Body of pancreas (tissue), 4 donors: ENCODE measurements around the gene MAML3. TPM values are rescaled to one million over a fixed set of nuclear protein-coding genes. Genes with fewer than 3 reads are reported as not detected.

ENCODE experiments used
- ATAC-seq: fragments of 150-250 bp; one replicate; pipeline ENCODE4 v1.9.1; 2016
- DNase-seq, 4 donors: peaks; one replicate each; pipeline ENCODE4 v3.0.0-alpha.2; 2019
- H3K27ac ChIP-seq, 4 donors: fragments of 200-600 bp; sonication (generic); 1 replicate in 3 of 4; 2 replicates in 1 of 4; pipeline versions ENCODE4 v1.5.1 to v1.6.1; 2016 to 2019; ENCODE audit warnings: mild to moderate bottlenecking in 1 of 4, mixed read lengths in 1 of 4, moderate library complexity in 1 of 4
- H3K27me3 ChIP-seq, 2 donors: fragments of 200-600 bp; sonication (generic); one replicate each; pipeline ENCODE4 v1.6.0; 2016; ENCODE audit warnings: mild to moderate bottlenecking in 1 of 2
- H3K36me3 ChIP-seq, 2 donors: fragments of 200-600 bp; sonication (generic); replicated peaks in 1 of 2; 2 replicates each; pipeline ENCODE4 v1.5.1; 2016; ENCODE audit warnings: low read depth in 2 of 2; ENCODE audit not compliant: insufficient read depth in 1 of 2
- H3K4me1 ChIP-seq: fragments of 200-600 bp; sonication (generic); one replicate; pipeline ENCODE4 v1.6.0; 2016
- H3K4me3 ChIP-seq, 2 donors: fragments of 200-600 bp; sonication (generic); 1 replicate in 1 of 2; 2 replicates in 1 of 2; pipeline ENCODE4 v1.5.1; 2016 to 2019
- H3K9me3 ChIP-seq, 3 donors: fragments of 200-600 bp; sonication (generic); 1 replicate in 2 of 3; 2 replicates in 1 of 3; pipeline ENCODE4 v1.5.1; 2016
- POLR2A ChIP-seq, 3 donors: fragments of 450-650 bp; IDR thresholded peaks; one replicate each; pipeline ENCODE4 v1.6.1; 2016; ENCODE audit warnings: antibody characterized with exemption in 3 of 3, mild to moderate bottlenecking in 2 of 3
- WGBS, 2 donors: methylation state at CpG; one replicate each; pipeline ENCODE4 v1.1.5; 2017; 5-methylcytosine and 5-hydroxymethylcytosine counted together
- intact Hi-C: fragments of 100-400 bp; cut with DNase I; formaldehyde crosslinking; loops from one replicate; pipeline ENCODE4 v1.15.1; 2023
- total RNA-seq, 2 donors: library from RNA; depleted of rRNA; stranded (reverse); fragments of >200 nt; gene quantifications; one replicate each; pipeline ENCODE4 v1.1.0, GENCODE V29; 2016
- TF ChIP-seq, protein P1 (sequence below), 7 experiments: fragments of 450-650 bp in 4 of 7; fragments of 200-600 bp in 3 of 7; sonication (generic) in 3 of 7; IDR thresholded peaks; one replicate each; pipeline ENCODE4 v1.5.1; 2016 to 2019; ENCODE audit warnings: antibody characterized with exemption in 7 of 7

Gene MAML3
- total RNA-seq, 2 donors from 2014 or later, result 11.2 to 11.4 TPM

DNA sequence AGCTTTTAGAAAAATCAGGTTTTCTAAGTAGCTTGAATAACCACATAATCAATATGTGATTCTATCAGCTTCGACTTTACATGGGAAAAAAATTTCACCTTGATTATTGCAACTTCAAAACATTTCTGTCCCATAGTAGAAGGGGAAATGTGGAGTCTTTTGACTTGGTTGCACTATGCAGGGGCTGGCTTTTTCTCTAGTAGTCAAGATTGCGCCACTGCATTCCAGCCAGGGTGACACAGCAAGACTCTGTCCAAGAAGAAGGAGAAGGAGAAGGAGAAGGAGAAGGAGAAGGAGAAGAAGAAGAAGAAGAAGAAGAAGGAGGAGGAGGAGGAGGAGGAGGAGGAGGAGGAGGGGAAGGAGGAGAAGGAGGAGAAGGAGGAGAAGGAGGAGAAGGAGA lies 84.9 kb downstream of the MAML3 start:
- Histone ChIP-seq H3K27ac (no peak overlapping the region), H3K36me3 (no peaks in the 10 kb centered on the region), H3K27me3 (no peaks in the 10 kb centered on the region), H3K9me3 (no peaks in the 10 kb centered on the region), H3K4me3 (no peak overlapping the region), H3K4me1 (peaks cover 31% of the 10 kb centered on the region)
- intact Hi-C loops, result no loop called here
- ATAC-seq, result no peak
- WGBS, 2 donors, result 59 to 74% methylated on average over 2 of the region's 2 CpGs
- TF ChIP-seq POLR2A (IDR thresholded peaks at IDR 0.05), result no peak
- TF ChIP-seq, protein P1, sequence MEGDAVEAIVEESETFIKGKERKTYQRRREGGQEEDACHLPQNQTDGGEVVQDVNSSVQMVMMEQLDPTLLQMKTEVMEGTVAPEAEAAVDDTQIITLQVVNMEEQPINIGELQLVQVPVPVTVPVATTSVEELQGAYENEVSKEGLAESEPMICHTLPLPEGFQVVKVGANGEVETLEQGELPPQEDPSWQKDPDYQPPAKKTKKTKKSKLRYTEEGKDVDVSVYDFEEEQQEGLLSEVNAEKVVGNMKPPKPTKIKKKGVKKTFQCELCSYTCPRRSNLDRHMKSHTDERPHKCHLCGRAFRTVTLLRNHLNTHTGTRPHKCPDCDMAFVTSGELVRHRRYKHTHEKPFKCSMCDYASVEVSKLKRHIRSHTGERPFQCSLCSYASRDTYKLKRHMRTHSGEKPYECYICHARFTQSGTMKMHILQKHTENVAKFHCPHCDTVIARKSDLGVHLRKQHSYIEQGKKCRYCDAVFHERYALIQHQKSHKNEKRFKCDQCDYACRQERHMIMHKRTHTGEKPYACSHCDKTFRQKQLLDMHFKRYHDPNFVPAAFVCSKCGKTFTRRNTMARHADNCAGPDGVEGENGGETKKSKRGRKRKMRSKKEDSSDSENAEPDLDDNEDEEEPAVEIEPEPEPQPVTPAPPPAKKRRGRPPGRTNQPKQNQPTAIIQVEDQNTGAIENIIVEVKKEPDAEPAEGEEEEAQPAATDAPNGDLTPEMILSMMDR (IDR thresholded peaks at IDR 0.05), result no peak
- DNase-seq, result no peak

DNA sequence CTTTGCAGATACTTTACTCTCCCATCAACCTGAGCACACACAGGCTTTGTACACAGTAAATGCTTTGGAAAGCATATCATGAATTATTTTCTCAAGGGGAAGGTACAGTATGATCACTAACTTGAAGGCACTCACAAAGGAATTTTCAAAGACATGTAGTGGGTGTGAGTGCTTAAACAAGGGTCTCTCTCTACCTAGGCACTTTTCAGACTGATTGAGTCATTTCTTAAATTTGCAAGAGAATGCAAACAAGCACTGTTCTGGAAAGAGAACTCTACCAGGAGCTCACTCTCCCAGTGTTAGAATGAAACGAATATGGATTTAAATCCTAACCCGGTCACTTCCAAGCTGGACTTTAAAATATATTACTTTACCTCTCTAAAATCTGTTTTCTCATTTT lies 85.7 kb downstream of the MAML3 start:
- intact Hi-C loops, result no loop called here
- 92 to 98% methylated on average over 2 of the region's 2 CpGs for WGBS, 2 donors
- ATAC-seq, result no peak

DNA sequence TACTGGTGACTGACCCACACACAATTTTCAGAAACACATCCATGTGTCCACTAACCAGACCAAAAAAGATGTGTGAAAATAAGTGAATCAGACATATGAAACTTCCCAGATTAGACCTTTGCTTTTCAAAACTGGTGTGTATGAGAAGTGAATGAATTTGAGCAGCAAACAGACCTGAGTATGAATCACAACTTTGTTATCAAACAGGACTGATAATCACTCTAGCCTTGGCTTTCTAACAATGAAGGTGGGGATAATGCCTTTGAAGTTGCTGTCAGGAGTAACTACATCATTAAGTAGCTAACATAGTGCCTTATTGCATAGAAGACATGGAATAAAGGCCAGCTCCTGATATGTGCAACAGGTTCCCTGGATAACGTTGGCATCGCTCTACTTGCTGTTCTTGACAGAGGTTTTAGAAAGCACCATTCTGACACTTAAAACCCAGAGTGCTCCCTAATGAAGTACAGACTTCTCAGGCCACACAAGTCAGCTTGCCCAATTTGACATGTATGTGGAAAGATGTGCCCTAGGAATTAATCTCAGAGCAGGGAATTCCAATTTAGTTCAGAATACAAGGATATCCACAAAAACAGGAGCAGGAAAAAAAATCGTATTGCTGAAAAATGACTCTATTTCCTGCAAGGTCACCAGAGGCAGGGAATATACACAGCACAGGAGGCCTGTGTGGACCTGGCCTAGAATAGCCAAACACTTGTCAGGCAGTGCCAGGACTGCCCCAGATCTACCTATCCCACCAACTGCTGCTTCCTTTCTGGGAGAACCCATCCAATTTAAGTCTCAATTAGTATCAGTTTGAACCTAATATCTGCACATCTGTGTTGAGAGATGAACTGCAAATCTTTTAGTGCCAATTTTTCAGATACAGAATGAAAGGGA lies 87.7 kb downstream of the MAML3 start:
- DNase-seq, result no peak
- Histone ChIP-seq H3K4me3 (no peak overlapping the region), H3K27ac (peak overlapping the region in 1 of 4 donors; percentile 43), H3K27me3 (no peaks in the 10 kb centered on the region), H3K4me1 (peaks cover 28% of the 10 kb centered on the region), H3K36me3 (no peaks in the 10 kb centered on the region), H3K9me3 (no peaks in the 10 kb centered on the region)
- 37 to 45% methylated on average over 3 of the region's 3 CpGs for WGBS, 2 donors
- intact Hi-C loops, result no loop called here
- ATAC-seq, result peak; percentile 33
- TF ChIP-seq POLR2A (IDR thresholded peaks at IDR 0.05), result no peak
- TF ChIP-seq, protein P1 (IDR thresholded peaks at IDR 0.05), result no peak

More for the DNA sequence above, 85.7 kb downstream of the MAML3 start:
- H3K4me3 ChIP-seq, result no peak overlapping the region
- no peak for TF ChIP-seq POLR2A (IDR thresholded peaks at IDR 0.05)
- TF ChIP-seq, protein P1 (IDR thresholded peaks at IDR 0.05), result no peak
- no peaks in the 10 kb centered on the region for H3K27me3 ChIP-seq
- H3K4me1 ChIP-seq, result peaks cover 31% of the 10 kb centered on the region
- H3K9me3 ChIP-seq, result no peaks in the 10 kb centered on the region
- H3K36me3 ChIP-seq, result no peaks in the 10 kb centered on the region
- H3K27ac ChIP-seq, result no peak overlapping the region
- DNase-seq, result no peak

DNA sequence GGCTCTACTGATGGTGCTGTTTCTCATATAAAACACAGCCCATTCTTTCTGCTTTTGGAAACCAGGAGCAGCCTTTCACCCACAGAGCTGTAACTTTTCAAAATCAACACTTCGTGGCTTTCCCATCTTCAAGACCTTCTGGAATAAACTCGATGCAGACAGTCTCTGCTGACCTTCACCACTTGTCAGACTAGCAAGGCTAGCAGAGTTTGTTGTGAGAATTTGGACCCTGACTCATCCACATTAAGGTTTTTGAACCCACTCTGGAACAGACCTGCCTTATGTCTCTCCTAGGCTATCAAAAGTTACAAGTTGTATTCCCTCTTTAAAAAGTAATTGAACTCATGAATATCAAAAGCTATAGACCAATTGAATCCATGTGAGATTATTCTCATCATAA lies 88.6 kb downstream of the MAML3 start:
- no peak overlapping the region for H3K27ac ChIP-seq
- WGBS, 2 donors, result 72 to 73% methylated on average over 2 of the region's 2 CpGs
- no peak for ATAC-seq

More for the DNA sequence above, 88.6 kb downstream of the MAML3 start:
- H3K9me3 ChIP-seq, result no peaks in the 10 kb centered on the region
- H3K4me1 ChIP-seq, result peaks cover 26% of the 10 kb centered on the region
- no peak for DNase-seq
- H3K27me3 ChIP-seq, result no peaks in the 10 kb centered on the region
- no peaks in the 10 kb centered on the region for H3K36me3 ChIP-seq
- intact Hi-C loops, result no loop called here
- H3K4me3 ChIP-seq, result no peak overlapping the region
- TF ChIP-seq, protein P1 (IDR thresholded peaks at IDR 0.05), result no peak
- TF ChIP-seq POLR2A (IDR thresholded peaks at IDR 0.05), result no peak
